Measurements from ENCODE around the gene SF3B5. TPM values are rescaled to one million over a fixed set of nuclear protein-coding genes. Genes with fewer than 3 reads are reported as not detected.
"Not testable (repeated sequence)": the region's sequence is repeated elsewhere in the genome, so short reads cannot be mapped to it uniquely, and the experiment has no call there.

The SF3B5 gene
- total RNA-seq, 1 experiment from 2014 or later = 100 TPM

GRCh38 chr6:144066741-144067484 is 28.5 kb downstream of the SF3B5 start:
- in situ Hi-C loops (cut with HindIII; ENCODE audit: low sequenced_read_pairs) = no loop called here
- DNase-seq (ENCODE audit: low spot score) = no peak

GRCh38 chr6:144066255-144066654 is 29.1 kb downstream of the SF3B5 start:
- DNase-seq (ENCODE audit: low spot score) = no peak
- in situ Hi-C loops (cut with HindIII; ENCODE audit: low sequenced_read_pairs) = no loop called here

- in situ Hi-C loops (cut with HindIII; ENCODE audit: low sequenced_read_pairs) = no loop called here
Measured at GRCh38 chr6:144065213-144065660, 30.1 kb downstream of the SF3B5 start.

GRCh38 chr6:144064402-144065212 is 30.8 kb downstream of the SF3B5 start:
- in situ Hi-C loops (cut with HindIII; ENCODE audit: low sequenced_read_pairs) = no loop called here
- DNase-seq (ENCODE audit: low spot score) = peak; percentile 11

More at GRCh38 chr6:144065213-144065660, 30.1 kb downstream of the SF3B5 start:
- no peak for DNase-seq (ENCODE audit: low spot score)

- in situ Hi-C loops (cut with HindIII; ENCODE audit: low sequenced_read_pairs) = no loop called here
- peak; percentile 59 for DNase-seq (ENCODE audit: low spot score)
Measured at GRCh38 chr6:144063744-144064401, 31.5 kb downstream of the SF3B5 start.

- DNase-seq (ENCODE audit: low spot score) = peak; percentile 11
- in situ Hi-C loops (cut with HindIII; ENCODE audit: low sequenced_read_pairs) = no loop called here
Measured at GRCh38 chr6:144063246-144063743, 32.1 kb downstream of the SF3B5 start.

GRCh38 chr6:144062786-144063185 is 32.6 kb downstream of the SF3B5 start:
- no peak for DNase-seq (ENCODE audit: low spot score)
- in situ Hi-C loops (cut with HindIII; ENCODE audit: low sequenced_read_pairs) = no loop called here

- DNase-seq (ENCODE audit: low spot score) = no peak
- in situ Hi-C loops (cut with HindIII; ENCODE audit: low sequenced_read_pairs) = no loop called here
Measured at GRCh38 chr6:144059139-144059538, 36.2 kb downstream of the SF3B5 start.

GRCh38 chr6:144055121-144055931 is 40.0 kb downstream of the SF3B5 start:
- DNase-seq (ENCODE audit: low spot score) = no peak
- in situ Hi-C loops (cut with HindIII; ENCODE audit: low sequenced_read_pairs) = no loop called here

- DNase-seq (ENCODE audit: low spot score) = no peak
- in situ Hi-C loops (cut with HindIII; ENCODE audit: low sequenced_read_pairs) = no loop called here
Measured at GRCh38 chr6:144053601-144054000, 41.8 kb downstream of the SF3B5 start.

- in situ Hi-C loops (cut with HindIII; ENCODE audit: low sequenced_read_pairs) = no loop called here
- DNase-seq (ENCODE audit: low spot score) = no peak
Measured at GRCh38 chr6:144052488-144052887, 42.9 kb downstream of the SF3B5 start.

- in situ Hi-C loops (cut with HindIII; ENCODE audit: low sequenced_read_pairs) = no loop called here
- DNase-seq (ENCODE audit: low spot score) = no peak
Measured at GRCh38 chr6:144049386-144049785, 46.0 kb downstream of the SF3B5 start.

GRCh38 chr6:144047688-144048087 is 47.7 kb downstream of the SF3B5 start:
- in situ Hi-C loops (cut with HindIII; ENCODE audit: low sequenced_read_pairs) = no loop called here
- DNase-seq (ENCODE audit: low spot score) = no peak

GRCh38 chr6:144046672-144047071 is 48.7 kb downstream of the SF3B5 start:
- DNase-seq (ENCODE audit: low spot score); in situ Hi-C loops (cut with HindIII; ENCODE audit: low sequenced_read_pairs): not testable (repeated sequence)

- in situ Hi-C loops (cut with HindIII; ENCODE audit: low sequenced_read_pairs); DNase-seq (ENCODE audit: low spot score): not testable (repeated sequence)
Measured at GRCh38 chr6:144044989-144045388, 50.4 kb downstream of the SF3B5 start.

Data from G401 (cell line).